CD4-positive, alpha-beta T cell treated with Interleukin-15 for 4 hours (primary cell): ENCODE measurements around the gene PREP.
"Not testable (repeated sequence)": the region's sequence is repeated elsewhere in the genome, so short reads cannot be mapped to it uniquely, and the experiment has no call there.

ENCODE experiments used
- DNase-seq: peaks from one replicate; pipeline ENCODE4 v3.0.0-alpha.2; 2020; ENCODE audit warnings: low spot score

The PREP gene

GRCh38 chr6:105402939-105403935, at the start of gene PREP:
PREP (minus strand) TSS chr6:105403082; CDS start chr6:105402891, 191 bp downstream.
- DNase-seq = peak; percentile 81

- DNase-seq = no peak
These were observed 49.5 kb upstream of the PREP start for GRCh38 chr6:105452376-105452775.

GRCh38 chr6:105449756-105450390, 47.0 kb upstream of the PREP start:
- no peak for DNase-seq

GRCh38 chr6:105445481-105445880, 42.6 kb upstream of the PREP start:
- DNase-seq = no peak

GRCh38 chr6:105443941-105444340, 41.1 kb upstream of the PREP start:
- no peak for DNase-seq

- DNase-seq = no peak
These were observed 39.5 kb upstream of the PREP start for GRCh38 chr6:105442369-105442768.

- DNase-seq = no peak
These were observed 34.4 kb upstream of the PREP start for GRCh38 chr6:105437236-105437635.

GRCh38 chr6:105433723-105434122, 30.8 kb upstream of the PREP start:
- no peak for DNase-seq

GRCh38 chr6:105432797-105433196, 29.9 kb upstream of the PREP start:
- DNase-seq = no peak

- peak; percentile 54 for DNase-seq
These were observed 28.3 kb upstream of the PREP start for GRCh38 chr6:105431226-105431625.

GRCh38 chr6:105430685-105431084, 27.8 kb upstream of the PREP start:
- DNase-seq = no peak

- no peak for DNase-seq
These were observed 26.8 kb upstream of the PREP start for GRCh38 chr6:105429676-105430075.

GRCh38 chr6:105428342-105428957, 25.6 kb upstream of the PREP start:
- DNase-seq = no peak

- DNase-seq = peak; percentile 72
These were observed 21.4 kb upstream of the PREP start for GRCh38 chr6:105424175-105424783.

- not testable (repeated sequence) for DNase-seq
These were observed 14.1 kb upstream of the PREP start for GRCh38 chr6:105416971-105417370.

- no peak for DNase-seq
These were observed 6.9 kb upstream of the PREP start for GRCh38 chr6:105409734-105410133.

GRCh38 chr6:105402090-105402938, 568 bp downstream of the PREP start:
- DNase-seq = peak; percentile 30

GRCh38 chr6:105401247-105402089, 1.4 kb downstream of the PREP start:
- no peak for DNase-seq

- no peak for DNase-seq
These were observed 2.4 kb downstream of the PREP start for GRCh38 chr6:105400501-105400900.

GRCh38 chr6:105398859-105399258, 4.0 kb downstream of the PREP start:
- no peak for DNase-seq
